GM18526 (cell line): ENCODE measurements around the gene FOXJ1.

Source experiments
- POLR2A ChIP-seq: IDR thresholded peaks from 3 replicates; pipeline ENCODE4 v1.6.1; 2011; ENCODE audit not compliant: insufficient read length; ENCODE audit errors: extremely low read depth

Gene FOXJ1

DNA sequence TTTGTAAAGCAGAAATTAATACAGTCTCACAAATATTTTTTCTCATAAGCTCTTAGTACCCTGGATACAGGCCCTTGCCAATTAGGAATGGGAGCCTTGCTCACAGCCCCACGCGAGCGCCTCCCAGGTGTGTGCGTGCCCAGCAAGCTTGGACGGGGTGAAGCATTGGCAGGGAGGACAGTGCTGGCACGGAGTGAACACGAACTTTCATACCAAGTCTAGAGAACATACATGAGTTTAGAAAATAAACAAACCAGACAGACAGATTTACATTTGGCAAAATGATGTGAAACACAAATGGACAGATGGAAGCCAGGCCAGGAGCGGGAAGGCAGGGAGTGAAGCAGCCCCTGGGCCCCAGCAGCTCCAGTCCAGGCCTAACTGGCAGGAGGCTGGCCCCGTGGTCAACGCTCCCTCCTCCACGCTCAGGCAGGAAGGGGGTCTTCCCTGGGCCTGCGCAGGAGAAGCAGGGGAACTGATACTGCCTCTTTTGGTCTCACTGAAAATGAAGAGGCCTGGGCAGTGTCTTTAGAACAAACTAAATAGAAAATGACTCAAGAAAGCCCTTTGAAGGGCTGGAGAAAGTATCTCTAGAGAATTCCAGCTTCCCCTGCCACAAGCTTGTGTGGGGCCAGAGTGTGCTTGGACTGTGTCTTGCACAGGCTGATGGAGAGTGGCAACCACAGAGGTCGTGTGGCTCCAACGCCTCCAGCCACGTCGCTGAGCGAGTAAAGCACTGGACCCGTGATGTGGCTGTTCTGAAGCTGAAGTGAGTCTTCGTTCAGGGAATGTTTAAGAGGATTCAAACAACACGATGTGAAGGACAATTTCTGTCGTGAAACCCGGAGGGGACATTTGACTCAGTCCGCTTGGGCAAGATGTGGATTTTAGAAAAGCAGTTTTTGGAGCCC is 9.9 kb upstream of the FOXJ1 start:
- no peak for TF ChIP-seq POLR2A

DNA sequence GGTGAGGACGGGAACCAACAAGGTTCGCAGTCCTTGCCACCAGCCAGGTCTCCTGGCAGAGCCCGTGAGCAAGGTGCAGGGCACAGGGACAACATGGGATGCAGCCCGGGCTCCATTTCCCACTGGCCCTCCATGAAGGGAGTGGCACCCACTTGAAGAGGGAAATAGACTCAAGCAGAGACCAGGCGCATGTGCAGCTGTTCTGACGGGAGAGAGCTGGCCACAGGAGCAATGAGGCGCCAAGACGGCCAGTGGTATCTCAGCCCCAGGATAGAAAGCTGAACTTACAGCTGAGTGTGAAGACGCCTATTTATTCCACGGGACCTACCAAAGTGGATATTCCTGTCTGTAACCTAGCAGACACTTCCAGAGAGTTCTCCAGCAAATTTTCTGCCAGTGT is 8.2 kb upstream of the FOXJ1 start:
- TF ChIP-seq POLR2A, result no peak

DNA sequence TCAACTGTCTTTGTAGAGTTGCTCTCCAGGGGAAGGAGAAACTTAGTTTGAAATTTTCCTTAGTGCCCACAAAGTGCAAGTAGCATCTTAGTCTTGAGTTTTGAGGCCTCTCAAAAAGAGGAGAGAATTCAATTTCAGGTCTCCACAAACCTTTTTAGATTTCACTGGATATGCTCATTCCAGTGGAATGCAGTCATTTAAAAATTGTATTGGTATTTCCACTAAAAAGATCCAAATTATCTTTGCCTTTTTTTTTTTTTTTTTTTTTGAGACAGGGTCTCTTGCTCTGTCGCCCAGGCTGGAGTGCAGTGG is 6.9 kb upstream of the FOXJ1 start:
- no peak for TF ChIP-seq POLR2A

DNA sequence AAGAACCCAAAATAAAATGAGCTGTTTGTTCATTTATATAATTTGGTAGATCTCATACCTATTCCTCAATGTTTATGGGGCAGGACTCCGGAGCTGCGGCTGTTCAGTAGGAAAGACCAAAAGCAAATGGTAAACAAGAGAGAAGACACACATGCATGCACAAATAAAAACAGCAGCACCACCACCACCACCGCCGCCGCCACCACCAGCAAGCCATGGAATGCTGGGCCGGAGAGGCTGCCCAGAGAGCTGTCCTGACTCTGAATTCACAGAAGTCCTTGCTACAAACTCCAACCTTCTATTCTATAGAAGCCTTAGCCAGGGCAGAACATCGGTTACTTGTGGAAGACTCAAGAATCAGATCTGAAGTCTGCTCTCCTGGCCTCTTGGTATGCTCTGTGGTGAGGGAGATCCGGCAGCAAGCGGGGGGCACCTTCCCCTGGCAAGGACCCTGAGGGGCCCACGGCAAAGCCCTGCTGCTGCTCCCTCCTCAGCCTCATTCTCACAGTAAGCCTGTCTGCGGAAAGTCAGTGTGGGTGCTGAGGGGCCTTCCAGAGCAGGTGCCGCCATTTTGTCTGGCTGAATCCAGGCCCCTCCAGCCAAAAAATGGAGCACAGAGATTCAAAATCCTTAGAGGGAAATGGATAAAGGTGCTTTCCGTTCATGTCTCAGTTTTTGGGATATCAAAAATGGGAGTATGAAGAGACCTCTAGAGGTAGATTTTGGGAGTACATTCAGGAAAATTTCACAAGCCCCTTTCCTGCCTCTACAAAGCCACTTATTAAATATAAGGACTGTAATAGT is 6.4 kb upstream of the FOXJ1 start:
- no peak for TF ChIP-seq POLR2A

DNA sequence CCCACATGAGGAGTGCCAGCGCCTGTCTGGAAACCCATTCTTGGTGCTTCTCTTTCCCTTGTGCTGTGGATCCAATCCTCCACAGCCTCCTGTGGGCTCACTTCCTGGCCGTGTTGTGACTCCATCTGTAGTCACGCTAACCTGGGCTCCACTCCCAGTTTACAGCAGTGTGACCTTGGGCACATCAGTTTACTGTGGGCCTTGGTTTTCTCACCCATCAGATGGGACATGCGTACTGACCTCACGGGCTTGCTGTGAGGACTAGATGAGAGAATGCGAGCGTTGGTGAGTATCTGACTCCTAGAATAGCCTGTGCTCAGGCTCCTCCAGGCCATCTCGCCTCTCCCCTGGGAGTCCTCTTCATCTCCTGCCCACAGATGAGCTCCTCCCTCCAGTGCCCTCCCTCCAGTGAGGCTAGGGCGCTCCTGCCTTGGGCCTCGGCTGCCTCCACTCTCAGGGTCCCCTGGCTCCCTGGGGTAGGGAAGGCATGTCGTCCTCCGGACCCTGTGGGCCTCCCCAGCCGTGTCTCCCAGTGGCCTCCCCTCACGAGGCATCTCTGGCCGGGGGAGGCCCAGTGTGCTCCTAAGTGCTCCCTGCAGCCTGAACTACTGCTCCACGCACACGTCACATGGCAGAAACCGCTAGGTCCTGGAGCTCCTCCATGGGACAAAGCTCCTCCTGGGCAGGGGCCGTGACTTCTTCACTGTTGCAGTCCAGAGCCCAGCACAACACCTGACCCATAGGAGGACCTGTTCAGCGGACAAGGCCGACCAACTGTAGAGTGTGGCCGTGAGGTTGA is 5.2 kb upstream of the FOXJ1 start:
- no peak for TF ChIP-seq POLR2A

DNA sequence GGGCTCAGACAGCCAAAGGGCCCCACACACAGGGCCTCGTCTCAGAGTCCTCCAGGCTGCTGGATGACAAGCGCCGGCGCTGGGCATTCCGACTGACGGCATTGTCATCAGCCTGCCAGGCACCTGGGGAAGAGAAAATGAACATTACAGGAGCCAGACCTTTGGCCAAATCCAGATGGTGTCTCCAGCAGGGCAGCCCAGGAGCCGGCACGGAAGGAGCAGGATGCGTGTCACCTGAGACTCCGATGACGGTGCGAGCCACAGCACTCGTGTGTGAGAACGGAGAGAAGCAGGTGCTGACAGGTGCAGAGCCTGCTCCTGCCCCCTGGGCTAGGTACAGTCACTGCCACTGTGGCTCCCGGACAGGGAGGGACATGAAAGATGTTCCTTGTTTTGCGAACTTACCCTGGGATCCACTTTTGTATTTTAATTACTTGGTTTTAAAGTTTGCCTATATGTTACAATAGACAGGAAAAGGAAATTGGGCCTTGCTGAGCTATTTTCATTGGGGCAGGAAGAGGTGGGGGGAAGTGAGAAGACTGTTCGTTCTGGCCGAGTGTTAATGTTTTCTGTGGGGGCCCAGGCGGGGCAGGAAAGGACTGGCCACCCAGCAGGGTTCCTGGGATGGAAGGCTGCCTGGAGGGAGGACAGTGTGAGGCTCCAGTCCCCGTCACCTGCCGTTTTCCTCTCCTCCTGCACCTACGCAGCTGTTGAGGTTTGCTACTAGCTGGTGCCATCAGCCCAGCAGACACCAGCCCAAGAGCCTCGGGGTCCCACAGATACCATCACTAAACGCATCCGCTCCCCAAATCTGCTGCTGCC is 4.4 kb upstream of the FOXJ1 start:
- no peak for TF ChIP-seq POLR2A

DNA sequence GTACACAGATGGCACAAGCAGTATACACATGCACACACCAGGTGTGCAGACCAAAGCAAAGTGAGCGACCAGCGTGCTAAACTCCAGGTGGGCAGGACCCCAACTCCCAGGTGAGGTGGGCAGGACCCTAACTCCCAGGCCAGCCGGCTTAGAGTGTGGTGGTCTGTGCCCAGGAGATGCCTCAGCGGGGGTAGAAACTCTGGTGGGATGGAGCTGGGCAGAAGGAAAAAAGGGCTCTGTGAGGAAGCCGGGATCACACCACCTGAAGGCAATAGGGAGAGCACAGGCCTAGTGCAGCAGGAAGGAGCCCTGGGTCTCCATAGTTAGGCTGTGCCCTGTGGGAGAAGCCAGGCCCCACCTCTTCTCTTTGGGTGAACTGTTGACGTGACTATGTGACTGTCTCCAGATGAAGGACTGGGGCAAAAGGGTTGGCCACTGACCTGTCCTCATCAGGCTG is 1.6 kb upstream of the FOXJ1 start:
- TF ChIP-seq POLR2A, result no peak

DNA sequence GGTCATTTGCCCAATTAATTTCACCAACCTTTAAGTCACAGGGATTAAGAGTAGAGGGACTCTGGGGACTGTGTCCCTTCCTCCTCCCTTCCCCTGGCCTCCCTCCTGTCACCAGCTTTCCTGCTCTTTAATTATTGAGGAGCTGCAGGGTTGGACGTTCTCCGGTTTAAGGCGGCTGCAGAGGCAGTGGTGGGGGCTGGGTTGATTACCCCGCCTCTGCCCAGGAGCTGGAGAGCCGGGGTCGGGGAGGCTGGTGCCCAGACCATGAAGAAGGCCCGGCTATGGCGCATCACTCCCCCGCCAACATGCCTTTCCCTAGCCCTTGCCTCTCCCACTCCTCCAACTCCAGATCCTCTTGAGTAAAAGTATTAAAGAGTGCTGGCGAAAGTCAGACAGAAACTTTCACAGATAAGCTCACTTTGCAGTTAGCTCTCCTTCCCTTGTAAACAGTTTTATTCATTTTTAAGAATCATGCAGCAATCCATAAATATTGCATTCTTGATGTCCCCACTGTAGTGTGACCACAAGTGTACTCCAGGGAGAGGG is 1.1 kb upstream of the FOXJ1 start:
- TF ChIP-seq POLR2A, result no peak

DNA sequence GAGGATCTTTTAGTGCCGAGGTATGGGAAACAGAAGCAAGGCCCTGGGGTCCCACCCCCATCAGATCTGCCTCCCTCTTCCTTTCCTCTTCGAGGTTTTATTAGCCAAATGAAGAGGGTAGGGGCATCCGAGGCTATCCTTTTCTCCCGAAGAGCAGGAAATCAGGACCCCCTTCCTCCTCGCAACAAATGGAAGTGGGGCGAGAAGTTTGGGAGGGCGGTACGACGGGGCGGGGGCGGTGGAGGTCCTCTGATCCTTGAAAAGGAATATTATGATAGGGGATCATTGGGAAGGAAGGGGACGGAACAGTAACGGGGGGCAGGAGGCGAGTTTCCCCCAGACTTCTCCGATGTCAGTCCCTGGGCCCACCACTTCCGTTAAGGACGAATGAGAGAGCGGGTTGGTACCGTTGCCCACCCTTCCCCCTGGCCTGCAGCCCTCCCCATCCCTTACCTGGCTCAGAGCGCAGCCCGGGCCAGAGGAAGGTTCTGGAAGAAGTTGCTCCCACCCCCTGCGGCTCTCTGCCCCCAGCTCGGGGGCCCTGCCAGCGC is 309 bp downstream of the FOXJ1 start:
- no peak for TF ChIP-seq POLR2A

DNA sequence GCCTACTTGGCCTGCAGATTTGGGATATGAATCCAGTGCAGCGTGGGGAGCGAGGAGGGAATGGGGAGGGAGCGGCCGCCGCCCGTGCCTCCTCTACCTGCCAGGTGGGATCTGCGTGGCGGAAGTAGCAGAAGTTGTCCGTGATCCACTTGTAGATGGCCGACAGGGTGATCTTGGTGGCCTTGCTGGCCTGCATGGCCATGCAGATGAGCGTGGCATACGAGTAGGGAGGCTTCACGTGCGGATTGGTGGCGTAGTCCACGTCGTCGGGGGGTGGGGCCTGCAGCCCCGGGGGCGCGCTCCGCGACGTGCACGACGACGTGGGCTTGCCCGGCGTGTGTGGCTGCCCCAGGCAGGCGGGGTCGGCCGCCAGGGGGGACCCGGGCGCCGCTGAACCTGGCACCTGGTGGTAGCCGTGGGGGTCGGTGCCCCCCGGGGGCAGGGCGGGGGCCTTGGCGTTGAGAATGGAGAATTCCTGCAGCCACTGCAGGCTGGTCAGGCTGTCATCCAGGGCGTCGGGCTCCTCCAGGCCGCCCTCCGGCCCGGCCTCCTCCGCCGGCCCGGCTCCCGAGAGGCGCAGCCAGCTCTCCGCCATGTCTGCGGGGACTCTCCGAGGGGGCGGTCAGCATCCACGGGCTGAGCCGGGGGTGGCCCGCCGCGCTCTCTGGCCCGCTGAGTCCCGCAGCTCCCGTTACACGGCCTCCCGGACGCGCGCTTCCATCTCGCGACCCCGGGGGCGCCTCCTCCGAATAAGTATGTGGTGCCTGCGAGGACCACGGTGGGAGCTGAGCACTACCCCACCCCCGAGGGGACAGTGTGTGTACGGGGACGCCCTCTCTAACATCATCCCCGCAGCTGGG is 1.0 kb downstream of the FOXJ1 start:
- TF ChIP-seq POLR2A, result no peak

DNA sequence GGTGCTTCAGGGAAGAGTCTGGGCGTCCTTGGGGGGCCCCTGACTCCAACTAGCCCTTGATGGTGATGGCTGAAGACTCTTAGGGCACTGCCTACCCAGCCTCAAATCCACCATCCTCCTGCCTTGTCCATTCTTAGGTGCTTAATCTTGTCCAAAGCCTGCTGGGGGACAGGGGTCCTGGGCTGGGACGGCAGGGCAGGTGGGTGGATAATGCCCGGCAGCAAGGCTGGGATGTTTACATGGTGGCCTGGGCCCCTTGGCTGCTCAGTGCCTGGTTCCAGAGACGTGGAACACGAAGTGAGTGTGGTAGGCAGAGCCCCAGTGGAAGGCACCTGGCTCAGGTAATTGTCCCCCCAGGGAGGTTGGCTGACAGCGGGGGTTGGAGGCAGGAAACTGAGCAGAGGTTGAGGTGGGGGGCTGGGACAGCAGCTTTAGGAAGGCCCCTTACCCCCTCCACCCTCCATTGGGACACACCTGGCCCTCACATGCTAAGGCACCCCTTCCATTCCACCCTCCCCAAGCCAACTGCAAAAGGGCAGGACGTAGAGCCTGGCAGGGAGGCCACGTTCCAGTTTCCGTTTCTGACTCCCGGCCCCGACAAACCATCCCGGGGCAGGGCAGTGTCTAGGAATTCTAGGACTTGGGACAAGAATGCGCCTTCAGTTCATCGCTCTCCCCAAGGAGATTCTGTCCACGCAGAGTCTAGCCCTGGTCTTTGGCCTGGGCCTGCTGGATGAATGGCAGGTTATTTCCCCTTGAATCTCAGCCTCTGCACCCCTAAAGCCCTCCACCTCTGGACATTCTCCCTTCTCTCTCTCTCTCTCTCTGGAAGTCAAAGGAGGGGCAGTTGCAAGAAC is 1.9 kb downstream of the FOXJ1 start:
- no peak for TF ChIP-seq POLR2A

DNA sequence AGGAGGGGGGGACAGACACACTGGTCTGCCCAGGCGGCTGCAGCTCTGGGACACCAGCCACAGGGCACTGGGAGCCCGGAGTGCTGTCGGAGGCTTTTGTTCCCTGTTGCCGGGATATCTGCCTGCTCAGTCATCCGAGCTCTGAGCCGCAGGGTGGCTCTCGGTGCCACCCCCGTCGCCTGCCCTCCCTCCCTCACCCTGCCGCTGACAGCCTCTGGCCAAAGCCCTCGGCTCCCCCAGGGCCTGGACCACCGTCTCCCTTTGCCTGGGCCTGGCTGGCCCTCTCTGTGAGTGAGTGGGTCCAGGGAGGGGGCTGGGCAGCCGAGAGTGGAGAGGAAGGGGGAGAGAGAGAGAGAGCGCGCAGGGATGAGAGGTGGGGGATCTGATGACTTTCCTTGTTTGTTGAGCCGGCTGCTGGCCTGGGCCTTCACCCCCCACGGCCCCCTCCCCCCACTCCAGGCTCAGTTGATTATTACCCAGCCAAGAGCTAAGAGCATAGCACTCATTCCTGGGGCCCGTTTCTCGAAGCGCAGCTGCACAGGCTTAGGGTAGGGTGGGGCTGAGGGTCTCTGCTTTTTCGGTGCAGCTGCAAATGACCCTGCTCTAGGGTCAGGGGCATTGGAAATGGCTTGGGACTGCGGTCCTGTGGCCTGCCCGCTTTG is 2.7 kb downstream of the FOXJ1 start:
- no peak for TF ChIP-seq POLR2A
